Hypothalamus (tissue), 51 donors: ENCODE data around the gene ZNF222.

Source experiments
- DNase-seq, 51 donors: peaks; one replicate each; lab custom pipeline; 2025; lab: John Stamatoyannopoulos, UW

The ZNF222 gene

GRCh38 chr19:44051650-44052402 is 26.6 kb downstream of the ZNF222 start, which contains the start of gene ZNF223:
Gene ZNF223, plus strand, starts transcription at chr19:44052036. Its CDS starts 3,141 bp downstream, at chr19:44055177.
- peak; percentile 46 to 98 (median 94) for DNase-seq

- no peak for DNase-seq
These were observed 30.7 kb downstream of the ZNF222 start for GRCh38 chr19:44055870-44056269.

DNA sequence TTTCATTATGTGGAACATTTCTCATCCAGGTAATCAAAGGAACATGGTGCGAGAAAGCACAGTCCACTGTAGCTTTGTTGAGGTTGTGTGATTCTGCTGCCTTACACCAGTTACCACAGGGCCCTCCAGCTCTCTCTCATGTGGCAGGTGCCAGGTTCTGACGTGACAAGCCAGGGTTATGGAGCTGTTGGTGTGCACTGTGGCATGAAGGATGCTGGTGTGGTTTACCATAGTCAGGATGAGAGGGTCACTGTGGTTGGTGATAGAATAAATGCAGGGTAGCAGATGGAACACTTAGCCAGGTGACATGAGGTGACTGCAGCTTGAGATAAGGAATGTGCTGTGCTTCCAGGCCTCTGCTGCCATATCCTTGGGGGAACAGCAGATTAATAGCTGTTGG is 34.0 kb downstream of the ZNF222 start:
- DNase-seq, result no peak

DNA sequence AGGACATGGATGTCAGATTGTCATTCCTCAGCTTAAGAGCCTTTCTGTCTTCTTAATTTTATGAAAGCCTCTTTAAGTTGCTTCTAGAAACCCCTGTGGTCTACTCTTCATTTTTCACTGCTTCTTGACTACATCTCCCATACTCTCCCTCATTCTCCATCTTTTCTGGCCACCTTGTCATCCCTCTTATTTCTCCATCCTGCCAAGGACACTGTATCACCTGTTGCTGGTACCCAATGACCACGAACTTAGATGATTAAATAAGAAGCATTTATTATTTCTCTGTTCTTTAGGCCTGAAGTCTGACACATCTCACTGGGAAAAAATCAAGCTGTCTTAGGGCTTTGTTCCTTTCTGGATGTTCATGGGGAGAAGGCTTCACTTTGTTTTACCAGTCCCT is 35.9 kb downstream of the ZNF222 start:
- DNase-seq, result no peak

GRCh38 chr19:44066305-44066704 is 41.1 kb downstream of the ZNF222 start:
- no peak for DNase-seq

- no peak for DNase-seq
These were observed 44.2 kb downstream of the ZNF222 start for GRCh38 chr19:44069415-44069814.

- DNase-seq, result peak; percentile 27 to 94 (median 82)
These were observed 46.8 kb downstream of the ZNF222 start, which contains the start of gene ZNF284 for GRCh38 chr19:44071824-44072542. Gene ZNF284, plus strand, starts transcription at chr19:44072159. Its CDS starts 4,231 bp downstream, at chr19:44076390.

GRCh38 chr19:44072543-44073401 is 47.6 kb downstream of the ZNF222 start:
- no peak for DNase-seq

- no peak for DNase-seq
These were observed 51.1 kb downstream of the ZNF222 start for GRCh38 chr19:44076325-44076724.
